Caki2 (cell line): ENCODE data around the gene INO80E. TPM values are rescaled to one million over a fixed set of nuclear protein-coding genes. Genes with fewer than 3 reads are reported as not detected.
A peak's percentile ranks its signal among the peaks of the same experiment; 100 is the strongest.

Source experiments
- DNase-seq: peaks from one replicate; pipeline ENCODE4 v3.0.0-alpha.2; 2015; ENCODE audit warnings: low read depth
- in situ Hi-C: cut with HindIII; loops from 2 replicates; pipeline ENCODE4 v1.10.0; 2016; ENCODE audit warnings: low sequenced_read_pairs, low pct_unique_long_range_greater_than_20kb, mixed read lengths
- total RNA-seq: library from RNA; depleted of rRNA; stranded (reverse); fragments of >200 nt; shearing (Covaris generic); gene quantifications from 2 replicates; pipeline ENCODE4 v1.2.3, GENCODE V29; 2014; ENCODE audit warnings: low replicate concordance

INO80E gene
- total RNA-seq, 1 experiment from 2014 or later = 131 TPM

- no peak for DNase-seq
- in situ Hi-C loops = no loop called here
Observed at GRCh38 chr16:29989111-29989858, 6.8 kb upstream of the INO80E start.

- in situ Hi-C loops = no loop called here
- DNase-seq = no peak
Observed at GRCh38 chr16:29990034-29990433, 6.0 kb upstream of the INO80E start.

- in situ Hi-C loops = no loop called here
- DNase-seq = no peak
Observed at GRCh38 chr16:29990883-29991570, 5.0 kb upstream of the INO80E start.

GRCh38 chr16:29991571-29991904 is 4.5 kb upstream of the INO80E start:
- in situ Hi-C loops = no loop called here
- no peak for DNase-seq

GRCh38 chr16:29992344-29992967 is 3.6 kb upstream of the INO80E start:
- in situ Hi-C loops = no loop called here
- peak; percentile 19 for DNase-seq

GRCh38 chr16:29993191-29993902 is 2.7 kb upstream of the INO80E start:
- in situ Hi-C loops = no loop called here
- no peak for DNase-seq

- no peak for DNase-seq
- in situ Hi-C loops = no loop called here
Observed at GRCh38 chr16:29993903-29994599, 2.0 kb upstream of the INO80E start.

- no peak for DNase-seq
- in situ Hi-C loops = no loop called here
Observed at GRCh38 chr16:29994600-29995323, 1.3 kb upstream of the INO80E start.

GRCh38 chr16:29995324-29995910 is 624 bp upstream of the INO80E start, which contains the start of gene HIRIP3:
HIRIP3 (minus strand) TSS chr16:29995617; CDS start chr16:29995605, 12 bp downstream.
- peak; percentile 86 for DNase-seq

GRCh38 chr16:29996766-29997250 is 767 bp downstream of the INO80E start:
- no peak for DNase-seq
- in situ Hi-C loops = no loop called here

More at GRCh38 chr16:29995324-29995910, 624 bp upstream of the INO80E start, which contains the start of gene HIRIP3:
- in situ Hi-C loops = no loop called here

- in situ Hi-C loops = no loop called here
- DNase-seq = no peak
Observed at GRCh38 chr16:29999605-30000004, 3.6 kb downstream of the INO80E start.

- DNase-seq = no peak
- in situ Hi-C loops = no loop called here
Observed at GRCh38 chr16:30000735-30001631, 4.9 kb downstream of the INO80E start.

- in situ Hi-C loops = no loop called here
- no peak for DNase-seq
Observed at GRCh38 chr16:30002614-30003346, 6.7 kb downstream of the INO80E start.

GRCh38 chr16:30003670-30004423 is 7.8 kb downstream of the INO80E start:
- in situ Hi-C loops = no loop called here
- DNase-seq = no peak

- in situ Hi-C loops = no loop called here
- DNase-seq = no peak
Observed at GRCh38 chr16:30004424-30004776, 8.4 kb downstream of the INO80E start.
